HG02870 (cell line): ENCODE data around the gene LTBP2.

Experiments used
- ATAC-seq: cut with Tn5 transposase; IDR thresholded peaks from one replicate; pipeline ENCODE4 v1.9.1; 2021; ENCODE audit warnings: mild to moderate bottlenecking, moderate library complexity; ENCODE audit not compliant: unreplicated experiment

LTBP2 gene

GRCh38 chr14:74638966-74639365, 26.9 kb upstream of the LTBP2 start:
- ATAC-seq = no peak

DNA sequence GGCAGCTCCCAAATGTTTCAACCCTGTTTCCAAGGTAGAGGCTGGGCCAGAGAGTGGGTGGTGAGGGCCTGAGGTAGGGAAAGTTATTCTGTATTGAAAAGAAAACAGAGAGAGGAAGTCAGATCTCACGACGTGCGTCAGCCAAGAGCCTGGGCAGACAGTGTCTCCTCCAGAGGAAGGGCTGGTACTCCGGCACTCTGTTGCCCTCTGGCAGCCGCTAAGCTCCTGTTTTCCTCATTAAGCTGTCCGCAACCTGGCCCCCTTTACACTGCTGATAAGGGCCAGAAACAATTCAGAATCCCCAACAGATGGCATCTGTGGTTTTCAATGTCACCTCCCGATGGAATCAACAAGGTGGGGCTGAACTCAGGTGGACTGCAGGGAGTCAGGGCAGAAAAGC, 26.0 kb upstream of the LTBP2 start:
- ATAC-seq = no peak

- no peak for ATAC-seq
Measured at GRCh38 chr14:74637178-74637550, 25.1 kb upstream of the LTBP2 start.

- no peak for ATAC-seq
Measured at GRCh38 chr14:74636424-74637177, 24.6 kb upstream of the LTBP2 start.

DNA sequence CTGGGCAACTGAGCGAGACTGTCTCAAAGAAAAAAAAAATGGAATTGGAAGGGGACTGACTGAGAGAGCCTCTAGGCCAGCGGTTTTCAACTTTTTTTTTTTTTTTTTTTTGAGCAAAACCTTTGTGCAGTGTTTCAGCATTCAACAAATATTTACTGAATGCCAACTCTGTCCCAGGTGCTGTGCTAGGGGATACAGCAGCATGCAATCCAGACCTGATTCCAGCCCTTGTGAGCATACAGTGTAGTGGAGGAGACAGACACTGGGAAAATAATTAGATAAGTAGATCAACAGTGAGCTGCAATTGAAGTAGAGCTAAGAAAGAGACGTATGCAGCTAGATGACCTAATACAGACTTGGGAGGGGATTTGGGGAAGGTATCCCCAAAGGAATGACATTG, 23.8 kb upstream of the LTBP2 start:
- ATAC-seq = no peak

DNA sequence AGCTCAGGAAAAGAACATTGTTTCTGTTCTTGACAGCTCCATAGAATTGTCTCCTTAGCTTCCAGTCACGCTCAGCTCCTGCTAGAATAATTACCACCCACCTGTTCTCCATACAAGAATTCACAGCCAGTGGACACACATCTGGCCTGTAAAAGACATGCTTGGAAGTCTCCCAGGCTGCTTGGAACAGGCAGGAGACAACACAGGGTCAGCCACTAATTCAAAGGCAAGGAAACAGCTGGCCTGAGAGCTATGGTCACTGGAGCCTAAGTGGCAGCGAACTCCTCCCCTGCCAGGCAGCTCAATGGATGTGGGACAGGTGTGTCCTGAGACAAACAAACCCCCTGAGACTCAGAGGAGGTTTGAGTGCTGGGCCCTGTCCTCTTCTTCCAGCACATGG, 22.9 kb upstream of the LTBP2 start:
- no peak for ATAC-seq

GRCh38 chr14:74634481-74634880, 22.4 kb upstream of the LTBP2 start:
- no peak for ATAC-seq

DNA sequence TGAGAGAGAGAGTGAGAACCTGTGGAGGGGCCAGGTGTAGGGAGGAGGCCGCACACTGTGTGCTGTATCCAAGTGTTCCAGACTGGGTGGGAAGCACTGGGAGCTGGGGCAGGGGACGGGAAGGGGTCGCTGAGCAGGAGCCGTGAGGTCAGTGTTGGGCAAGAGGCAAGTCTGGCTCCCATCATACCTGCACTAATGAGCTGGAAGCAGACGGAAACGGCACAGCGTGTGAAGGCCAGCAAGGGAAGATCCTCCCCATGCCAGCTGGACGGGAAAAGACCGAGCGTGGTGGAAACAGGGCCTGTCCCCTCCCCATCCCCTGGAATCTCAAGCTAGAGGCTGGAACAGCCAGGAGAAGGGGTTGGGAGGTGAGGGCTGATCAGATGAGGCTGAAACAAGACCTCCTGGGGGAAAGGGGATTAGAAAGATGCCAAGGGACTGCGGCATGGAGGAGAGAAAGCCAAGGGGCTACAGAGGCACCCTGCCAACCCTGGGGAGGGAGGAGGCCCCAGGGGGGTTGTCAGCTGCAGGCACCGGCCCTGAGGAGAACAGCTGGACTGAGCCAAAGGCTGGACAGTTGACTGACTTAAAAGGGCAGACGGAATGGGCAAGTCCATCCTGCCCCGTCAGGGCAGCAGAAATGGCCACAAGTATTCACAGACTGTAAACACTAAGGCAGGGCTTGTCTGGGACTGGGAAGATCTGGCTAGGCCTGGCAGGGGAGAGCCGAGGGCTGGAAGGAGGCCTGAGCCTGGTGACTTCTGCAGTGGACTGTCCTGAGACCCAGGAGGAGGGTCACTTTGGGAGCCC, 19.0 kb upstream of the LTBP2 start:
- no peak for ATAC-seq

DNA sequence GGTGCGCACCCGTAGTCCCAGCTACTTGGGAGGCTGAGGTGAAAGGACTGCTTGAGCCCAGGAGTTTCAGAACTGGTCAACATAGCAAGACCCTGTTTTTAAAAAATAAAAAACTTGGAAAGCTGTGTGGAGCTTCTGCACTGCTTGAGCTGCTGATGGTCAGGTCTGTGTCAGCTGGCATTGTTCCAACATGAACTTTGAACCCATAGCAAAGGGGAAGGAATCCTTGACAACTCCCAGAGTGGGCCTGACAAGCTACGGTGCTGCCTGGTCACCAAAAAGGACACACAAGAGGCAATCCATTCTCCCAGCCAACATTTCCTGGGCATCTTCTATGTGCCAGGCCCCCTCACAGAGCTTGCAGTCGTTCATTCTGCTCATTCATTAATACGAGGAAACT, 16.4 kb upstream of the LTBP2 start:
- ATAC-seq = no peak

- no peak for ATAC-seq
Measured at GRCh38 chr14:74627076-74627475, 15.0 kb upstream of the LTBP2 start.

DNA sequence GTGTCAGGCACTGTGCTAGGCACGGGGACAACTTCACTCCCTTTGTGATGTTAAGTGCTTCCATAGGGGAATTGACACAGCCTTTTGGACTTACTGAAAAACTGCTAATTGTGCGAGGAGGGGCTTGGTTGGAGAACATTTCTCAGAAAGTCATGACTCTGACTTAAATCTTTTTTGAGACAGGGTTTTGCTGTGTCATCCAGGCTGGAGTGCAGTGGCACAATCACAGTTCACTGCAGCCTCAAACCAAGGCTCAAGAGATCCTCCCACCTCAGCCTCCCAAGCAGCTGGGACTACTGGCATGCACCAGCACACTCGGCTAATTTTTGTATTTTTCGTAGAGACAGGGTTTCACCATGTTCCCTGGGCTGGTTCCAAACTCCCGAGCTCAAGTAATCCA, 10.2 kb upstream of the LTBP2 start:
- no peak for ATAC-seq

DNA sequence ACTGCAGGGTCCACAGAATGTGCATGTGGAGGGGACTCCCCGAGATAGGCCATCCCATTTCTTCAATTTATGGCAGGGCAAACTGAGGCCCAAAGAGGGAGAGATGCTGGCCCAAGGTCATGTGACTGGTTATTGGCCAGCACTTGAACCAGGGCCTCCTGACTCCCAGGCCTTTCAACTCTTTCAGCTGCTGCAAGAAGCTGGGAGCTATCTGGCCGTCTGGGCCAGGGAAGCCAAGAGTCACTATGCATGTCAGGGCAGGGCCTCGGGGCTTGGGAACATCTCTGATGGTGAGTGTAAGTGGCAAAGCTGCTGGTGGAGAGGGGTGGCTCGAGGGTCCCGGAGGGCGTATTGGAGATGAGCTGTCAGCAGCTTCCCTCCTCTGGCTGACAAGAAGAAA, 9.5 kb upstream of the LTBP2 start:
- ATAC-seq = no peak

DNA sequence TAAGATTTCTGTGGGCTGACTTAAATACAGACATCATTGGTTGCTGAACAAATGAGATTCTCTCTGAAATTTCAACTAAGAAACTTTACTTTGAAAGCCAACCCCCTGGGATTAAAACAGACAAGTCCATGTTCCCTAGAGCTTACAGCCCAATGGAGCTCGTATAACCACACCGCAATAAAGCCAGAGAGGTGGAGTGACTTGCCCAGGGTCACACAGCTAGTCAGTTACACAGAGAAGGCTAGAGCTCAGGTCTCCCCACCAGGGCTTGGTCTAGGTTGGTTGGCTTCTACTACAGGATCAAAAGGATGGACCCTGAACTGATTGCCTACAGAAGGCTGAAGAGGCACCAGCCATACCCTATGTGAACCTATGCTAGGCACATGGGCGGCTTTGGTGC, 8.9 kb upstream of the LTBP2 start:
- no peak for ATAC-seq

- ATAC-seq = no peak
Measured at GRCh38 chr14:74620497-74620921, 8.5 kb upstream of the LTBP2 start.

- ATAC-seq = no peak
Measured at GRCh38 chr14:74619672-74620131, 7.7 kb upstream of the LTBP2 start.

GRCh38 chr14:74618078-74618952, 6.3 kb upstream of the LTBP2 start:
- ATAC-seq = no peak

GRCh38 chr14:74616996-74617700, 5.1 kb upstream of the LTBP2 start:
- ATAC-seq = no peak

GRCh38 chr14:74616507-74616906, 4.5 kb upstream of the LTBP2 start:
- ATAC-seq = no peak

DNA sequence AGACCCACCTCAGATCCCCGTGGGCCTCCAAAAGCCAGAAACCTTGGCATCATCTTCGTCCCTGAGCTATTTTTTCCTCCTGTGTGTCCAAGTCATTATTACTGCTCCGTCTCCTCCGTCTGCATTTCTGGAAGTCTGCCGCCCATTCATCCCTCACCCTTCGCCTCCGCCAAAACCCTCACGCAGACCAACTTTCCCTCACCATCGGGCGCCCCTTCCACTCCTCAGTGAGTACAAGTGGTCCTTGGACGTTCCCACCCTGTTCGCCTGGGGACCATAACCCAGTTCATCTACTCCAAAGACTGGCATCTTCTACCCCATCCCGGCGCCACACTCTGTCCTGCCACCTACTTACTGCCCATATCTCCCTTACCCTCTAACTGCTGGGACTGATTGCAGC, 3.7 kb upstream of the LTBP2 start:
- ATAC-seq = no peak
